A673 (cell line): ENCODE measurements around the gene HOXC5. TPM values are rescaled to one million over a fixed set of nuclear protein-coding genes. Genes with fewer than 3 reads are reported as not detected.

Source experiments
- BruUV-seq: library from RNA; stranded (reverse); fragments of 400-500 nt; replicated peaks from 2 replicates; lab custom pipeline; 2021; lab: Mats Ljungman, UMichigan
- CTCF ChIA-PET: fragments of 300-600 bp; sonication (Branson Sonifier 250); formaldehyde crosslinking; loops from one replicate; lab custom pipeline; 2022; ENCODE audit warnings: antibody characterized with exemption; lab: Charles Lee
- POLR2A ChIA-PET: fragments of 300-600 bp; sonication (Branson Sonifier 250); formaldehyde crosslinking; loops from one replicate; lab custom pipeline; 2022; ENCODE audit warnings: antibody characterized with exemption; ENCODE audit not compliant: low non-redundant PET; lab: Charles Lee
- DNase-seq: peaks from one replicate; pipeline ENCODE4 v3.0.0-alpha.2; 2015; ENCODE audit warnings: low spot score
- H3K27ac ChIP-seq: fragments of 200-600 bp; sonication (generic); 2 replicates; pipeline ENCODE4 v1.5.1; 2016; ENCODE audit warnings: mixed run types, low read depth, mild to moderate bottlenecking, mixed read lengths, antibody characterized with exemption, low read length; ENCODE audit not compliant: poor library complexity, severe bottlenecking
- H3K27me3 ChIP-seq: fragments of 200-600 bp; sonication (generic); replicated peaks from 2 replicates; pipeline ENCODE4 v1.6.1; 2017; ENCODE audit warnings: mixed run types, low read depth, mild to moderate bottlenecking, mixed read lengths, antibody characterized with exemption, low read length; ENCODE audit not compliant: insufficient read depth, poor library complexity
- H3K36me3 ChIP-seq: fragments of 200-600 bp; sonication (generic); 2 replicates; pipeline ENCODE4 v1.6.1; 2016; ENCODE audit warnings: mixed run types, mild to moderate bottlenecking, mixed read lengths, antibody characterized with exemption, low read length; ENCODE audit not compliant: insufficient read depth, poor library complexity, severe bottlenecking
- H3K4me1 ChIP-seq: fragments of 200-600 bp; sonication (generic); 2 replicates; pipeline ENCODE4 v1.6.1; 2017; ENCODE audit warnings: mixed run types, mild to moderate bottlenecking, mixed read lengths, antibody characterized with exemption, low read length; ENCODE audit not compliant: insufficient read depth, poor library complexity, severe bottlenecking
- H3K4me3 ChIP-seq: fragments of 200-600 bp; sonication (generic); 2 replicates; pipeline ENCODE4 v1.5.1; 2016; ENCODE audit warnings: low read depth, mixed run types, mild to moderate bottlenecking, mixed read lengths, low read length; ENCODE audit not compliant: poor library complexity, severe bottlenecking
- H3K9me3 ChIP-seq: fragments of 200-600 bp; sonication (generic); 2 replicates; pipeline ENCODE4 v1.6.1; 2016; ENCODE audit warnings: mixed run types, low read depth, mild to moderate bottlenecking, mixed read lengths, antibody characterized with exemption, low read length; ENCODE audit not compliant: poor library complexity, severe bottlenecking
- EZH2 ChIP-seq: fragments of 200-600 bp; sonication (generic); IDR thresholded peaks from 2 replicates; pipeline ENCODE4 v1.6.1; 2017; ENCODE audit warnings: borderline replicate concordance, low read depth, mild to moderate bottlenecking, mixed read lengths, antibody characterized with exemption, low read length; ENCODE audit not compliant: poor library complexity, severe bottlenecking
- intact Hi-C: fragments of 100-400 bp; cut with micrococcal nuclease; formaldehyde crosslinking; loops from one replicate; pipeline ENCODE4 v1.10.0; 2022; ENCODE audit not compliant: unreplicated experiment
- total RNA-seq: library from RNA; stranded (reverse); gene quantifications from 2 replicates; pipeline ENCODE4 v1.2.3, GENCODE V29; 2021
- TF ChIP-seq, protein P1 (sequence below): fragments of 300-800, 200-600 bp; sonication (generic); conservative IDR thresholded peaks from 2 replicates; pipeline ENCODE4 v1.5.1; 2017; ENCODE audit warnings: low read depth, mild to moderate bottlenecking, antibody characterized with exemption, low read length, moderate library complexity, mixed read lengths

The HOXC5 gene
- total RNA-seq, 1 experiment from 2014 or later, result 1.9 TPM

DNA sequence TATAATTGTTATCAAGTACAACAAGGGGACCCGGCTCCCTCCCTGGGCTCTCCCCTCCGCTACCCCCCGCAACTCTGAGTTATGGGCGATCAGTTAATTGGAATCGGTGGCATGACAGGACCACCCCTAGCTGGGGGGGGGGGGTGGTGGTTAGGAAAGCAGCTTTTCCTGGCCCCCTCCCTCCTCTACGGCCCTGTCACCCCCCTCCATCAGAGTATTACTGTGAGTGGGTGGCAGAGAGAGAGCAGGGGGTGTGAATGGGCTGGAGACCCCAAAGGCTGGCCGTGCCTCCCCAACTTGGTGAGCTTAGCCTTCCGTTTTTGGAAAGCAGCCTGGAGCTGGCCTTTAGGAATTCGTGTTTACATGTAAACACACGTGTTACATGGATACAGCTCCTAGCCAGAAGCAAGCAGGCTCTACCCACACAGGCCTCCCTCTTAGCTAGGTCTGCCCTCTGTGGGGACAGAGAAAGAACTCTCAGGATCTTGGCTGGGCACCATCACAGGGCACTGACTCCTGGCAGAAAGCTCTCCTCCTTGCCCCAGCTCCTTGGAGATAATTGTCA, 19.7 kb downstream of the HOXC5 start:
- no peak overlapping the region for H3K27ac ChIP-seq
- H3K36me3 ChIP-seq, result no peaks in the 10 kb centered on the region
- H3K27me3 ChIP-seq, result no peaks in the 10 kb centered on the region
- no TSS peak for BruUV-seq
- intact Hi-C loops, result no loop called here
- no peak for TF ChIP-seq EZH2
- TF ChIP-seq, protein P1, sequence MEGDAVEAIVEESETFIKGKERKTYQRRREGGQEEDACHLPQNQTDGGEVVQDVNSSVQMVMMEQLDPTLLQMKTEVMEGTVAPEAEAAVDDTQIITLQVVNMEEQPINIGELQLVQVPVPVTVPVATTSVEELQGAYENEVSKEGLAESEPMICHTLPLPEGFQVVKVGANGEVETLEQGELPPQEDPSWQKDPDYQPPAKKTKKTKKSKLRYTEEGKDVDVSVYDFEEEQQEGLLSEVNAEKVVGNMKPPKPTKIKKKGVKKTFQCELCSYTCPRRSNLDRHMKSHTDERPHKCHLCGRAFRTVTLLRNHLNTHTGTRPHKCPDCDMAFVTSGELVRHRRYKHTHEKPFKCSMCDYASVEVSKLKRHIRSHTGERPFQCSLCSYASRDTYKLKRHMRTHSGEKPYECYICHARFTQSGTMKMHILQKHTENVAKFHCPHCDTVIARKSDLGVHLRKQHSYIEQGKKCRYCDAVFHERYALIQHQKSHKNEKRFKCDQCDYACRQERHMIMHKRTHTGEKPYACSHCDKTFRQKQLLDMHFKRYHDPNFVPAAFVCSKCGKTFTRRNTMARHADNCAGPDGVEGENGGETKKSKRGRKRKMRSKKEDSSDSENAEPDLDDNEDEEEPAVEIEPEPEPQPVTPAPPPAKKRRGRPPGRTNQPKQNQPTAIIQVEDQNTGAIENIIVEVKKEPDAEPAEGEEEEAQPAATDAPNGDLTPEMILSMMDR, result no peak
- peak; percentile 33 for DNase-seq
- H3K4me1 ChIP-seq, result peaks cover 34% of the 10 kb centered on the region
- no peaks in the 10 kb centered on the region for H3K9me3 ChIP-seq
- POLR2A ChIA-PET, result no interaction called here
- CTCF ChIA-PET, result interaction anchor here (0.7 to 1.2 kb wide), 2 partner anchors 57 to 155 kb away, joined by 3 read pairs; no protein-coding TSS in a partner anchor
- peak overlapping the region; percentile 55 for H3K4me3 ChIP-seq

DNA sequence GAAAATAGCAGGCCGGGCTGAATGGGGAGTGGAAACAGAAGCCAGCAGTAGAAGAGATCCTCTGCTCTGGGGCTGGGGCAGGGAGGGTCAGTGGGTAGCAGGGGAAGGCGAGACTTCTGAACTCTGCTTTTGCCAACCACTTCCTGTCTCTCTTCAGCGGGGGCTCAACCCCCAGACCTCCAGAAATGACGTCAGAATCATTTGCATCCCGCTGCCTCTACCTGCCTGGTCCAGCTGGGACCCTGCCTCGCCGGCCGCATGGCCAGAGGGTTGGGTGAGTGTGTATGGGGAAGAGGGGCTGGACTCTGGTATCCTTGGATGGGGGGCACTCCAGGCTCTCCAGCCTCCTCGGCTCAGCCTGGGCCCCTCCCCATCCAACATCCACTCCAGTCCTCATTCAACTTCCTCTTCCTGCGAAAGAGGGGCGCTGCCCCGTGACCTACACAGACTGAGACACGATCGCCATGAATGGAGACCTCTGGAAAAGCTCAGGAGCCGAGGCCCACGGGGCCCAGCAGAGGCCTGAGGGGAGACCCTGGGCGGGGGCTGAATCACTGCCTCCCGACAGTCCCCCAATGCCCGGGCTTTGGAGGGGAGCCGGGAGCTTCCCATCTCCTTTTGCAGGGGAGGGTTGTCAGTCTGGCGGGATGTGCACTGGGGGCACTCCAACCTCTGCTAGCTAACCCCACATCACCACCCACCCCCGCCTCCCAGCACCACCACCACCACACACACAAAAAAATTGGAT, 20.3 kb downstream of the HOXC5 start:
- no TSS peak for BruUV-seq

More for the DNA sequence above, 20.3 kb downstream of the HOXC5 start:
- ChIA-PET CTCF (interaction anchor here (0.6 to 2.1 kb wide), 4 partner anchors 139 to 155 kb away, joined by 3 to 7 read pairs (median 4); no protein-coding TSS in a partner anchor), POLR2A (interaction anchor here (0.7 kb wide), 1 partner anchor 36 kb away, joined by 4 read pairs; no protein-coding TSS in a partner anchor)
- intact Hi-C loops, result no loop called here
- Histone ChIP-seq H3K4me3 (peak overlapping the region; percentile 55), H3K9me3 (no peaks in the 10 kb centered on the region), H3K36me3 (no peaks in the 10 kb centered on the region), H3K27ac (no peak overlapping the region), H3K4me1 (peaks cover 34% of the 10 kb centered on the region), H3K27me3 (no peaks in the 10 kb centered on the region)
- TF ChIP-seq, protein P1, result no peak
- no peak for TF ChIP-seq EZH2
- no peak for DNase-seq
